H9 (cell line): Measurements from ENCODE around the gene HNRNPR. TPM values are rescaled to one million over a fixed set of nuclear protein-coding genes. Genes with fewer than 3 reads are reported as not detected.

Experiments
- DNase-seq: peaks from one replicate; pipeline ENCODE4 v3.0.0-alpha.2; 2017
- H2AFZ ChIP-seq: one replicate; pipeline ENCODE4 v1.6.1; 2013; ENCODE audit warnings: mild to moderate bottlenecking, low read length, control low read depth, moderate library complexity
- H2AK5ac ChIP-seq: 2 replicates; pipeline ENCODE4 v1.6.1; 2013; ENCODE audit warnings: low read length, control low read depth, mixed read lengths; ENCODE audit not compliant: insufficient read length
- H2BK120ac ChIP-seq: one replicate; pipeline ENCODE4 v1.6.1; 2013; ENCODE audit warnings: low read depth, mild to moderate bottlenecking, low read length, control low read depth, inconsistent platforms; ENCODE audit not compliant: poor library complexity, severe bottlenecking
- H2BK12ac ChIP-seq: 2 replicates; pipeline ENCODE4 v1.6.1; 2013; ENCODE audit warnings: low read length, control low read depth, mixed read lengths, low read depth; ENCODE audit not compliant: insufficient read length
- H2BK15ac ChIP-seq: 2 replicates; pipeline ENCODE4 v1.6.1; 2013; ENCODE audit warnings: low read depth, low read length, control low read depth
- H2BK20ac ChIP-seq: one replicate; pipeline ENCODE4 v1.6.1; 2013; ENCODE audit warnings: low read depth, mild to moderate bottlenecking, low read length, control low read depth, inconsistent platforms; ENCODE audit not compliant: poor library complexity, severe bottlenecking
- H2BK5ac ChIP-seq: 2 replicates; pipeline ENCODE4 v1.6.1; 2013; ENCODE audit warnings: low read length, control low read depth, mixed read lengths; ENCODE audit not compliant: insufficient read length
- H3K14ac ChIP-seq: 2 replicates; pipeline ENCODE4 v1.6.1; 2013; ENCODE audit warnings: low read length, control low read depth; ENCODE audit not compliant: insufficient read depth
- H3K18ac ChIP-seq: 2 replicates; pipeline ENCODE4 v1.6.1; 2013; ENCODE audit warnings: low read depth, mild to moderate bottlenecking, mixed read lengths, low read length, control low read depth; ENCODE audit not compliant: insufficient read length
- H3K23ac ChIP-seq: 2 replicates; pipeline ENCODE4 v1.6.1; 2013; ENCODE audit warnings: low read length, control low read depth, mixed read lengths, low read depth; ENCODE audit not compliant: insufficient read length
- H3K23me2 ChIP-seq: 2 replicates; pipeline ENCODE4 v1.6.1; 2013; ENCODE audit warnings: low read depth, mild to moderate bottlenecking, mixed read lengths, low read length, control low read depth; ENCODE audit not compliant: insufficient read length, poor library complexity, severe bottlenecking
- H3K27ac ChIP-seq: 2 replicates; pipeline ENCODE4 v1.5.1; 2013; ENCODE audit warnings: low read length, control low read depth, mixed read lengths, low read depth; ENCODE audit not compliant: insufficient read length
- H3K27me3 ChIP-seq: 2 replicates; pipeline ENCODE4 v1.6.1; 2013; ENCODE audit warnings: low read length, control low read depth, inconsistent platforms; ENCODE audit not compliant: insufficient read depth
- H3K4ac ChIP-seq: 2 replicates; pipeline ENCODE4 v1.6.1; 2013; ENCODE audit warnings: low read depth, mild to moderate bottlenecking, control low read depth, inconsistent platforms, low read length, moderate library complexity
- H3K4me1 ChIP-seq: 2 replicates; pipeline ENCODE4 v1.6.1; 2013; ENCODE audit warnings: low read length, control low read depth, inconsistent platforms; ENCODE audit not compliant: insufficient read depth
- H3K4me2 ChIP-seq: 2 replicates; pipeline ENCODE4 v1.6.1; 2013; ENCODE audit warnings: low read length, control low read depth, mixed read lengths; ENCODE audit not compliant: insufficient read length, insufficient read depth
- H3K56ac ChIP-seq: 2 replicates; pipeline ENCODE4 v1.6.1; 2013; ENCODE audit warnings: low read depth, mild to moderate bottlenecking, mixed read lengths, low read length, control low read depth; ENCODE audit not compliant: insufficient read length
- H3K79me1 ChIP-seq: 2 replicates; pipeline ENCODE4 v1.6.1; 2013; ENCODE audit warnings: low read depth, mild to moderate bottlenecking, moderate library complexity, low read length, control low read depth, inconsistent platforms; ENCODE audit not compliant: insufficient read depth, poor library complexity, severe bottlenecking
- H3K79me2 ChIP-seq: 2 replicates; pipeline ENCODE4 v1.6.1; 2013; ENCODE audit warnings: low read length, control low read depth, inconsistent platforms; ENCODE audit not compliant: insufficient read depth
- H3K9ac ChIP-seq: 2 replicates; pipeline ENCODE4 v1.6.1; 2013; ENCODE audit warnings: low read length, control low read depth, mixed read lengths; ENCODE audit not compliant: insufficient read length; ENCODE audit errors: extremely low read depth
- H3K9me3 ChIP-seq: one replicate; pipeline ENCODE4 v1.6.1; 2013; ENCODE audit warnings: low read depth, low read length, inconsistent platforms; ENCODE audit not compliant: control insufficient read depth
- H3T11ph ChIP-seq: one replicate; pipeline ENCODE4 v1.6.1; 2013; ENCODE audit warnings: mild to moderate bottlenecking, low read length, control low read depth, inconsistent platforms
- H4K20me1 ChIP-seq: one replicate; pipeline ENCODE4 v1.6.1; 2013; ENCODE audit not compliant: control insufficient read depth, insufficient read length, insufficient read depth
- H4K5ac ChIP-seq: 2 replicates; pipeline ENCODE4 v1.6.1; 2013; ENCODE audit warnings: low read depth, mild to moderate bottlenecking, mixed read lengths, low read length, control low read depth; ENCODE audit not compliant: insufficient read length
- H4K8ac ChIP-seq: replicated peaks from 2 replicates; pipeline ENCODE4 v1.6.1; 2013; ENCODE audit warnings: low read length, control low read depth, mixed read lengths, low read depth; ENCODE audit not compliant: insufficient read length
- H4K91ac ChIP-seq: 2 replicates; pipeline ENCODE4 v1.6.1; 2013; ENCODE audit warnings: low read depth, mild to moderate bottlenecking, moderate library complexity, mixed read lengths, low read length, control low read depth; ENCODE audit not compliant: insufficient read length
- H3K27ac Mint-ChIP-seq, 3 experiments: 2 replicates in 2 of 3; 3 replicates in 1 of 3; pipeline ENCODE4 v1.8.0; 2020 to 2021; ENCODE audit warnings: mixed read lengths in 3 of 3, mild to moderate bottlenecking in 1 of 3, moderate library complexity in 1 of 3
- H3K27me3 Mint-ChIP-seq: 2 replicates; pipeline ENCODE4 v1.8.0; 2021; ENCODE audit warnings: low read depth, mild to moderate bottlenecking, moderate library complexity, mixed read lengths
- H3K36me3 Mint-ChIP-seq, 3 experiments: 2 replicates in 2 of 3; 3 replicates in 1 of 3; pipeline ENCODE4 v1.8.0; 2020 to 2021; ENCODE audit warnings: low read depth in 3 of 3, mixed read lengths in 3 of 3; ENCODE audit not compliant: insufficient read depth in 1 of 3
- H3K4me1 Mint-ChIP-seq, 2 experiments: 2 replicates each; pipeline ENCODE4 v1.8.0; 2020; ENCODE audit warnings: mixed read lengths in 2 of 2
- H3K4me3 Mint-ChIP-seq, 2 experiments: 2 replicates in 1 of 2; 3 replicates in 1 of 2; pipeline ENCODE4 v1.8.0; 2020 to 2021; ENCODE audit warnings: mild to moderate bottlenecking in 2 of 2, mixed read lengths in 2 of 2, moderate library complexity in 1 of 2
- H3K9me3 Mint-ChIP-seq, 2 experiments: 2 replicates in 1 of 2; 3 replicates in 1 of 2; pipeline ENCODE4 v1.8.0; 2020; ENCODE audit warnings: mild to moderate bottlenecking in 2 of 2, mixed read lengths in 2 of 2, moderate library complexity in 1 of 2
- WGBS: extraction: QIAGEN DNeasy Blood & Tissue Kit; methylation state at CpG from one replicate; pipeline ENCODE4 v1.1.7; 2013; ENCODE audit warnings: missing lambda C conversion rate, low lambda C conversion rate, mixed read lengths; ENCODE audit not compliant: insufficient read length; ENCODE audit errors: extremely low coverage; 5-methylcytosine and 5-hydroxymethylcytosine counted together
- total RNA-seq: library from RNA; stranded (reverse); gene quantifications from 2 replicates; pipeline ENCODE4 v1.2.1, GENCODE V29; 2021
- TF ChIP-seq, protein P1 (sequence below): fragments of 200-600 bp; sonication (generic); conservative IDR thresholded peaks from 3 replicates; pipeline ENCODE4 v1.8.0; 2021; ENCODE audit warnings: antibody characterized with exemption, mild to moderate bottlenecking

HNRNPR gene
- total RNA-seq, 1 experiment from 2014 or later = 196 TPM

DNA sequence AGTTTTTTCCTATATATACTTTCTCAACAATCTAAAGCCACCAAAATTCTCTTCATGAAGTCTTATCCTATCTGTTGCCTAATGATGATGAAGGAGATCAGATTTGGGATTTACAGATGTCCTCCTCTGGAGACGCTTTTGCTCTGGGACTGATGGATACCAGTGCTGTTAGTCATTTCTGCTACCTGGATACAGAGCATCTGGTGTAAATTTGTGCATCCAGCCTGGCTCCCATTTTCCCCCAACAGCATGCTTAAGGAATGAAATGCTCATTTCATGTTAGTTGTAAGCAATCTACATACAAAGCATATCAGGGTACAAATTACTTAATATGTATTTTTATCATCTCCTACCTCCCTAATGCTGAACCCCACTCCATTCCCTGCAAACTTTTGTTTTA, 57.7 kb downstream of the HNRNPR start:
- Mint-ChIP-seq H3K4me3 (no peak overlapping the region), H3K27me3 (no peaks in the 10 kb centered on the region), H3K9me3 (no peaks in the 10 kb centered on the region), H3K27ac (no peak overlapping the region), H3K4me1 (no peaks in the 10 kb centered on the region), H3K36me3 (peaks cover 8 to 40% (median 30%) of the 10 kb centered on the region in 3 experiments; a peak in 6 of 7 replicates)
- Histone ChIP-seq H3K79me2 (no peaks in the 10 kb centered on the region), H3T11ph (no peak overlapping the region), H3K23me2 (no peaks in the 10 kb centered on the region), H2BK15ac (no peak overlapping the region), H2BK120ac (no peak overlapping the region), H4K20me1 (no peaks in the 10 kb centered on the region), H3K56ac (no peak overlapping the region), H2BK12ac (no peak overlapping the region), H4K5ac (no peak overlapping the region), H3K4ac (no peak overlapping the region), H2BK20ac (no peak overlapping the region), H3K79me1 (no peaks in the 10 kb centered on the region), H3K27me3 (no peaks in the 10 kb centered on the region), H2AFZ (no peak overlapping the region), H4K8ac (no peak overlapping the region), H3K23ac (no peak overlapping the region), H3K9ac (no peak overlapping the region), H2BK5ac (no peak overlapping the region), H4K91ac (no peak overlapping the region), H3K27ac (no peak overlapping the region), H3K4me1 (no peaks in the 10 kb centered on the region), H2AK5ac (no peak overlapping the region), H3K18ac (no peak overlapping the region), H3K4me2 (no peak overlapping the region), H3K9me3 (no peaks in the 10 kb centered on the region), H3K14ac (no peak overlapping the region)
- no CpG with 5 or more reads among the region's 1 CpG for WGBS
- TF ChIP-seq, protein P1, sequence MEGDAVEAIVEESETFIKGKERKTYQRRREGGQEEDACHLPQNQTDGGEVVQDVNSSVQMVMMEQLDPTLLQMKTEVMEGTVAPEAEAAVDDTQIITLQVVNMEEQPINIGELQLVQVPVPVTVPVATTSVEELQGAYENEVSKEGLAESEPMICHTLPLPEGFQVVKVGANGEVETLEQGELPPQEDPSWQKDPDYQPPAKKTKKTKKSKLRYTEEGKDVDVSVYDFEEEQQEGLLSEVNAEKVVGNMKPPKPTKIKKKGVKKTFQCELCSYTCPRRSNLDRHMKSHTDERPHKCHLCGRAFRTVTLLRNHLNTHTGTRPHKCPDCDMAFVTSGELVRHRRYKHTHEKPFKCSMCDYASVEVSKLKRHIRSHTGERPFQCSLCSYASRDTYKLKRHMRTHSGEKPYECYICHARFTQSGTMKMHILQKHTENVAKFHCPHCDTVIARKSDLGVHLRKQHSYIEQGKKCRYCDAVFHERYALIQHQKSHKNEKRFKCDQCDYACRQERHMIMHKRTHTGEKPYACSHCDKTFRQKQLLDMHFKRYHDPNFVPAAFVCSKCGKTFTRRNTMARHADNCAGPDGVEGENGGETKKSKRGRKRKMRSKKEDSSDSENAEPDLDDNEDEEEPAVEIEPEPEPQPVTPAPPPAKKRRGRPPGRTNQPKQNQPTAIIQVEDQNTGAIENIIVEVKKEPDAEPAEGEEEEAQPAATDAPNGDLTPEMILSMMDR = no peak
- no peak for DNase-seq
